Immature natural killer cell (primary cell): Measurements from ENCODE around the gene CAVIN2. TPM values are rescaled to one million over a fixed set of nuclear protein-coding genes. Genes with fewer than 3 reads are reported as not detected.

Experiments
- DNase-seq, 3 donors: peaks; one replicate each; pipeline ENCODE4 v3.0.0; 2022; ENCODE audit warnings: mixed read lengths in 1 of 3
- H3K27ac Mint-ChIP-seq, 6 donors: one replicate each; pipeline ENCODE4 v1.8.0; 2020; ENCODE audit warnings: mixed read lengths in 6 of 6, mild to moderate bottlenecking in 5 of 6, inconsistent platforms in 4 of 6, moderate library complexity in 3 of 6
- H3K27me3 Mint-ChIP-seq, 3 donors: one replicate each; pipeline ENCODE4 v1.8.0; 2020 to 2021; ENCODE audit warnings: low read depth in 3 of 3, mild to moderate bottlenecking in 3 of 3, mixed read lengths in 3 of 3, moderate library complexity in 3 of 3, inconsistent platforms in 1 of 3
- H3K36me3 Mint-ChIP-seq, 3 donors: one replicate each; pipeline ENCODE4 v1.8.0; 2020; ENCODE audit warnings: mixed read lengths in 3 of 3, inconsistent platforms in 2 of 3, mild to moderate bottlenecking in 2 of 3
- H3K4me1 Mint-ChIP-seq, 2 donors: one replicate each; pipeline ENCODE4 v1.8.0; 2020; ENCODE audit warnings: inconsistent platforms in 2 of 2, mild to moderate bottlenecking in 2 of 2, mixed read lengths in 2 of 2, moderate library complexity in 1 of 2
- H3K4me3 Mint-ChIP-seq, 5 donors: one replicate each; pipeline ENCODE4 v1.8.0; 2020; ENCODE audit warnings: mild to moderate bottlenecking in 5 of 5, mixed read lengths in 5 of 5, inconsistent platforms in 3 of 5, moderate library complexity in 3 of 5
- H3K9me3 Mint-ChIP-seq, 6 donors: one replicate each; pipeline ENCODE4 v1.8.0; 2020; ENCODE audit warnings: mild to moderate bottlenecking in 6 of 6, mixed read lengths in 6 of 6, inconsistent platforms in 4 of 6, moderate library complexity in 3 of 6
- polyA plus RNA-seq, 3 donors: library from polyadenylated mRNA; unstranded; fragments of 300-500 nt; fragmentation: Illumina TruSeq; gene quantifications; one replicate each; pipeline ENCODE4 v1.2.3, GENCODE V29; 2021

The CAVIN2 gene
- polyA plus RNA-seq, 3 donors from 2014 or later, result 0.34 to 13.9 (median 2.7) TPM

GRCh38 chr2:191818725-191819350, 28.1 kb downstream of the CAVIN2 start:
- H3K27me3 Mint-ChIP-seq, result peaks cover 0 to 14% (median 5%) of the 10 kb centered on the region in 3 donors
- no peaks in the 10 kb centered on the region for H3K36me3 Mint-ChIP-seq
- H3K9me3 Mint-ChIP-seq, result no peaks in the 10 kb centered on the region
- H3K27ac Mint-ChIP-seq, result no peak overlapping the region
- no peak for DNase-seq
- peaks cover 0 to 6% of the 10 kb centered on the region in 2 donors for H3K4me1 Mint-ChIP-seq
- no peak overlapping the region for H3K4me3 Mint-ChIP-seq

GRCh38 chr2:191818133-191818532, 28.8 kb downstream of the CAVIN2 start:
- no peak for DNase-seq
- Mint-ChIP-seq H3K4me3 (no peak overlapping the region), H3K4me1 (peaks cover 0 to 6% of the 10 kb centered on the region in 2 donors), H3K9me3 (no peaks in the 10 kb centered on the region), H3K36me3 (no peaks in the 10 kb centered on the region), H3K27ac (no peak overlapping the region), H3K27me3 (peaks cover 0 to 14% (median 7%) of the 10 kb centered on the region in 3 donors)

GRCh38 chr2:191815010-191815409, 31.9 kb downstream of the CAVIN2 start:
- Mint-ChIP-seq H3K36me3 (no peaks in the 10 kb centered on the region), H3K4me1 (peaks cover 0 to 6% of the 10 kb centered on the region in 2 donors), H3K9me3 (peaks cover 0 to 3% (median 0%) of the 10 kb centered on the region in 6 donors), H3K4me3 (no peak overlapping the region), H3K27me3 (peaks cover 0 to 12% (median 8%) of the 10 kb centered on the region in 3 donors), H3K27ac (no peak overlapping the region)
- no peak for DNase-seq

DNA sequence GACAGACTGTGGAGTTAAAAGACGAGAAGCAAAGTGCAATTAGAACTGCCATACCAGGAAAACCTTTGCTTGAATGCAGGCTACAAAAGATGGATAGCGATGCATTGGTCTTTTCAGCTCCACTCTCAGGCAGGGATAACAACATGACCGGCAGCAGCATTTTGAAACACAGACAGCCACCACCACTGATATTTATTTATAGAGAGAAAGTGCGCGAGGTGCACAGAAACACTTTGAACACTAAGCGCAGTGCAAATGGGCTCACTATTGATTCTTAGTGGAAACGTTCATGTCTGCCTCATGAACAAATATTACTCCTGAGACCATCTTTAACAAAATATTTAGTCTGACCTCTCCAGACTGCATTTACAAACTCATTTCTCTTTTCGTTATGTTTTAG, 32.9 kb downstream of the CAVIN2 start:
- Mint-ChIP-seq H3K4me3 (no peak overlapping the region), H3K27ac (no peak overlapping the region), H3K4me1 (peaks cover 0 to 6% of the 10 kb centered on the region in 2 donors), H3K36me3 (no peaks in the 10 kb centered on the region), H3K27me3 (peaks cover 0 to 14% (median 8%) of the 10 kb centered on the region in 3 donors), H3K9me3 (peaks cover 0 to 3% (median 0%) of the 10 kb centered on the region in 6 donors)
- DNase-seq, result no peak

GRCh38 chr2:191811807-191812602, 34.9 kb downstream of the CAVIN2 start:
- peak; percentile 15 to 31 (median 15) for DNase-seq
- Mint-ChIP-seq H3K4me3 (no peak overlapping the region), H3K36me3 (no peaks in the 10 kb centered on the region), H3K27me3 (peaks cover 0 to 10% (median 5%) of the 10 kb centered on the region in 3 donors), H3K4me1 (no peaks in the 10 kb centered on the region), H3K9me3 (peaks cover 0 to 3% (median 0%) of the 10 kb centered on the region in 6 donors), H3K27ac (no peak overlapping the region)

DNA sequence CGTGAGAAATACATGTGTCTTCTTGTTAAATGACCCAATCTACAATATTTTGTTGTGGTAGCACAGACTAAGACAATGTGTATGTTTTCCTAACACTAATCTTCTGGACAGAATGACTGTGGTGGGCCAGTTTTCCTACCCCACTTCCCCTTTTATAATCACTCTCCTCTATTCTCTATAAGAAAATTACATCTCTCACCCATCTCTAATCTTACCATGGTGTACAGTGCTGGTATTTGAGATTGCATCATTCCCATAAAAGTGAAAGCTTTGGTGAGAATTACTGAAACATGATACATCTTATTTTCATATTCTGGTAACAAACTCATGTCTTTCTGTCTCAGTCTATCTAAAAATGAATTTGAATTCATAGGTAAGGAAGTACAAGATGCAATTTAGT, 40.5 kb downstream of the CAVIN2 start:
- peaks cover 0 to 18% (median 6%) of the 10 kb centered on the region in 3 donors for H3K27me3 Mint-ChIP-seq
- DNase-seq, result no peak
- peaks cover 0 to 3% (median 0%) of the 10 kb centered on the region in 6 donors for H3K9me3 Mint-ChIP-seq

DNA sequence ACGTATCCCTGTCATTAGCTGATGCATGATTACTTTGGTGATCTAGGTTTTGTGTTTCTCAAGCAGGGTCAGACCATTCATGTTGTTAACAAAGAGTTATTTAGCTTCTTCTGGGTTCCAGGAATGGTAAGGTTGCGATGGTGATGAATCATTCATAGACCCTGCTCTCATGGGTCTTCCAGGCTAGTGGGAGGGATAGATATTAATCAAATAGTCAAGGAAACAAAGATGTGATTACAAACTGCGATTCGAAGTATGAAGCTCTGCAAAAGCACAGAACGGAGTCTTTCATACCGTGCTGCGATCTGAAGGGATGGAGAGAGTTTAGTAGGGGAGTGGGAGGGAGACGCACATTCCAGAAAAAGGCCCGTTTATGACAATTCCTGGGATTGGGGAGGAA, 42.1 kb downstream of the CAVIN2 start:
- H3K27me3 Mint-ChIP-seq, result peaks cover 0 to 19% (median 4%) of the 10 kb centered on the region in 3 donors
- no peak overlapping the region for H3K4me3 Mint-ChIP-seq
- H3K9me3 Mint-ChIP-seq, result peaks cover 0 to 1% (median 0%) of the 10 kb centered on the region in 6 donors
- DNase-seq, result no peak
- H3K36me3 Mint-ChIP-seq, result no peaks in the 10 kb centered on the region
- H3K4me1 Mint-ChIP-seq, result no peaks in the 10 kb centered on the region
- H3K27ac Mint-ChIP-seq, result no peak overlapping the region

More for the DNA sequence above, 40.5 kb downstream of the CAVIN2 start:
- Mint-ChIP-seq H3K27ac (no peak overlapping the region), H3K4me3 (no peak overlapping the region), H3K36me3 (no peaks in the 10 kb centered on the region), H3K4me1 (no peaks in the 10 kb centered on the region)

GRCh38 chr2:191803007-191803406, 43.9 kb downstream of the CAVIN2 start:
- no peak overlapping the region for H3K27ac Mint-ChIP-seq
- DNase-seq, result no peak
- peaks cover 0 to 18% (median 4%) of the 10 kb centered on the region in 3 donors for H3K27me3 Mint-ChIP-seq
- no peaks in the 10 kb centered on the region for H3K4me1 Mint-ChIP-seq
- no peaks in the 10 kb centered on the region for H3K9me3 Mint-ChIP-seq
- H3K36me3 Mint-ChIP-seq, result no peaks in the 10 kb centered on the region
- H3K4me3 Mint-ChIP-seq, result no peak overlapping the region

GRCh38 chr2:191802180-191802579, 44.7 kb downstream of the CAVIN2 start:
- Mint-ChIP-seq H3K4me1 (no peaks in the 10 kb centered on the region), H3K36me3 (no peaks in the 10 kb centered on the region), H3K27me3 (peaks cover 0 to 18% (median 4%) of the 10 kb centered on the region in 3 donors), H3K9me3 (no peaks in the 10 kb centered on the region), H3K4me3 (no peak overlapping the region), H3K27ac (no peak overlapping the region)
- DNase-seq, result no peak

DNA sequence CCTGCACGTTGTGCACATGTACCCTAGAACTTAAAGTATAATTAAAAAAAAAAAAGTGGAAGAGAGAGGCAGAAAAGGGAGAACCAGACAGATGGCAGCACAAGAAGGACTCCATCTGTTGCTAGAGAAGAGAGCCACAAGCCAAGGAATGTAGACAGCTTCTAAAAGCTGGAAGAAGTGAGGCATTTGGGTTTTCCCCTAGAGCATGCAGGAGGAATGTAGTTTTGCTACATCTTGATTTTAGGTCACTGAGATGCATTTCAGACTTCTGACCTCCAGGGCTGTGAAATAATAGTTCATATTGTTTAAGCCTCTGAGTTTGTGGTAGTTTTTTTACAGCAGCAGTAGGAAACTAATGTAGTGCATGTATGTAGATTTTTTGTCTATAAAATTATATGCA, 46.0 kb downstream of the CAVIN2 start:
- no peak overlapping the region for H3K27ac Mint-ChIP-seq
- no peaks in the 10 kb centered on the region for H3K9me3 Mint-ChIP-seq
- no peak for DNase-seq
- no peaks in the 10 kb centered on the region for H3K36me3 Mint-ChIP-seq
- H3K4me1 Mint-ChIP-seq, result no peaks in the 10 kb centered on the region
- H3K4me3 Mint-ChIP-seq, result no peak overlapping the region
- H3K27me3 Mint-ChIP-seq, result peaks cover 0 to 12% (median 4%) of the 10 kb centered on the region in 3 donors

GRCh38 chr2:191799526-191799925, 47.4 kb downstream of the CAVIN2 start:
- no peak for DNase-seq
- H3K4me1 Mint-ChIP-seq, result no peaks in the 10 kb centered on the region
- H3K36me3 Mint-ChIP-seq, result no peaks in the 10 kb centered on the region
- no peak overlapping the region for H3K27ac Mint-ChIP-seq
- no peaks in the 10 kb centered on the region for H3K9me3 Mint-ChIP-seq
- no peak overlapping the region for H3K4me3 Mint-ChIP-seq
- H3K27me3 Mint-ChIP-seq, result peaks cover 0 to 8% (median 4%) of the 10 kb centered on the region in 3 donors

DNA sequence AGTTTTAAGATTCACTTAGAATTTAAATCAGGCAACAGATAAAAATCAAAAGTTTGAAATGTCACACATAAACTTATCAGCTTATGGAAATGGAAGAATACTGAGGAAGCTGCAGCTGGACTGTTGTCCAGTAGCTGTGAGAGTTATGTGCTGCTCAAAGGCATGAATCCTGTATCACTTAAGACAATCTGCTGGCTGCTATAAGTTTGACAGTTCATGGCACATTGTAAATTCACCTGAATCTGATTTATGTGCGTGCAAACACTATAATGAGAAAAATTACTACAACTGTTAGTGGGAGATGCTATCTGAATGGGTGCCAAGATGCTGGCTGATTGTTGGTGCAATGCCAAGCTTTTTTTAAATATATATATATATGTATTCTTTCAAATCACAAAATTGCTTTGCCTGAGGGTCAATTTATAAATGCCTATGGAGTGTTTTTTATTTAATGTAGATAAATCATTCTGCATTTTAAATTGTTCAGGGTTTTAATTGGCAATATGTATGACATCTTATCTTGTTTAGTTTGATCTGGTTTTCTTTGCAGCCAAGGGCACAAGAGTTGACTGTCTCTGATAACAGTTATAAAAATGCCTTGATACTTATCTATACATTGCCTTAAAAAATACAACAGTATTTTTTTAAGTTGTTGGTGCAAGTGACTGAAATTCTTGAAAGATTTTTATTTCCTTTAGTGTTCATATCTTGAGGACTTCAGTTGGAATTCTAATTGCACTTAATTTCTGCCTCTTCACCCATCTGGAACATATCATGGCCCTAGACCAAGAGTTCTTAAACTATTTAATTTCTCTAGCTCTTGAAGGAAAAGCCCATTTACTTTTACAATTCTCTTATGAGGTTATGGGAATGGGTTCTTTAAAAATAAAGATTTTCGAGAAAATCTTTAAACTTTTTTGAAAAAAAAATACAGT, 48.7 kb downstream of the CAVIN2 start:
- no peaks in the 10 kb centered on the region for H3K4me1 Mint-ChIP-seq
- no peak overlapping the region for H3K4me3 Mint-ChIP-seq

DNA sequence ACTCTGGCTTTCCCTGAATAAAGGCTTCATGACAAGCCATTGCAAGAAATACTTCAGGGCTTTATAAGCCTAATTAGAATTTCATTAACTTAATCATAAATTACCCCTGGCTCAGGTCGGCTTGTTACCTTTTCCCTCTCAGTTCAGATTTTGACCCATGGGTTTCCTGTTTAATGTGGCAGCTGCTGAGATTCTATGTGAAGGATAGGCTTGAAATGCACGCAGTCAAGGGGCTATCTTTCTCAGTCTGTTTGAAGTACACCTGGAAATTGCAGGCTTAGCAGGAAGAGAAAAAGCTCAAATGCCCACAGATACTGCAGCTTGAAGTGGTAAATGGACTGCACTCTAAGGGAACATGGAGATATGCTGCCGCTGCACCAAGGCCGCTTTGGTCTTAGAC, 49.4 kb downstream of the CAVIN2 start:
- no peaks in the 10 kb centered on the region for H3K36me3 Mint-ChIP-seq
- no peak overlapping the region for H3K27ac Mint-ChIP-seq
- no peak overlapping the region for H3K4me3 Mint-ChIP-seq
- no peaks in the 10 kb centered on the region for H3K4me1 Mint-ChIP-seq
- peaks cover 2 to 12% (median 4%) of the 10 kb centered on the region in 3 donors for H3K27me3 Mint-ChIP-seq
- no peaks in the 10 kb centered on the region for H3K9me3 Mint-ChIP-seq
- no peak for DNase-seq

More for the DNA sequence above, 48.7 kb downstream of the CAVIN2 start:
- no peak for DNase-seq
- Mint-ChIP-seq H3K27ac (no peak overlapping the region), H3K36me3 (no peaks in the 10 kb centered on the region), H3K9me3 (no peaks in the 10 kb centered on the region), H3K27me3 (peaks cover 2 to 12% (median 4%) of the 10 kb centered on the region in 3 donors)
